ENCODE results near the gene SEMA3E. TPM values are rescaled to one million over a fixed set of nuclear protein-coding genes. Genes with fewer than 3 reads are reported as not detected.
A peak's percentile ranks its signal among the peaks of the same experiment; 100 is the strongest.

Gene SEMA3E
- total RNA-seq, 1 experiment from 2014 or later: 0.20 TPM

GRCh38 chr7:83469076-83469475 is 179.9 kb downstream of the SEMA3E start:
- DNase-seq: no peak
- H3K27ac Mint-ChIP-seq (ENCODE audit: unreplicated experiment): no peak overlapping the region
- POLR2A ChIA-PET: no interaction called here

GRCh38 chr7:83468251-83468739 is 180.6 kb downstream of the SEMA3E start:
- CTCF ChIA-PET: no interaction called here
- DNase-seq: peak; percentile 35 to 60
- no peak overlapping the region for H3K27ac Mint-ChIP-seq (ENCODE audit: unreplicated experiment)
- no peaks in the 10 kb centered on the region for H3K36me3 Mint-ChIP-seq (ENCODE audit: insufficient read depth, unreplicated experiment)
- Histone ChIP-seq H3K4me3 (ENCODE audit: low read depth, low read length) (no peak overlapping the region), H3K27me3 (replicated peaks; ENCODE audit: control insufficient read depth, insufficient read depth, low read length) (no peaks in the 10 kb centered on the region), H3K36me3 (ENCODE audit: control insufficient read depth, insufficient read depth, low read length) (no peaks in the 10 kb centered on the region), H3K9me3 (no peaks in the 10 kb centered on the region), H3K4me1 (no peaks in the 10 kb centered on the region)
- no peaks in the 10 kb centered on the region for H3K4me1 Mint-ChIP-seq (ENCODE audit: low read depth, unreplicated experiment)
- POLR2A ChIA-PET: no interaction called here
- intact Hi-C loops (cut with micrococcal nuclease; ENCODE audit: unreplicated experiment): no loop called here
- no peaks in the 10 kb centered on the region for H3K9me3 Mint-ChIP-seq (ENCODE audit: unreplicated experiment)
- BruUV-seq (replicated peaks): no TSS peak
- H3K27me3 Mint-ChIP-seq (ENCODE audit: insufficient read depth, unreplicated experiment): no peaks in the 10 kb centered on the region
- no peak overlapping the region for H3K4me3 Mint-ChIP-seq (ENCODE audit: unreplicated experiment)
- no peak for TF ChIP-seq CTCF (IDR thresholded peaks at IDR 0.05; ENCODE audit: insufficient read depth in 1 of 2, low read depth in 1 of 2, low read length in 1 of 2, severe bottlenecking in 1 of 2, unreplicated experiment in 1 of 2)

More at GRCh38 chr7:83469076-83469475, 179.9 kb downstream of the SEMA3E start:
- H3K4me1 Mint-ChIP-seq (ENCODE audit: low read depth, unreplicated experiment): no peaks in the 10 kb centered on the region
- intact Hi-C loops (cut with micrococcal nuclease; ENCODE audit: unreplicated experiment): no loop called here
- H3K27me3 Mint-ChIP-seq (ENCODE audit: insufficient read depth, unreplicated experiment): no peaks in the 10 kb centered on the region
- TF ChIP-seq CTCF (IDR thresholded peaks at IDR 0.05; ENCODE audit: insufficient read depth in 1 of 2, low read depth in 1 of 2, low read length in 1 of 2, severe bottlenecking in 1 of 2, unreplicated experiment in 1 of 2): no peak
- no peak overlapping the region for H3K4me3 Mint-ChIP-seq (ENCODE audit: unreplicated experiment)
- CTCF ChIA-PET: interaction anchor here (0.6 kb wide), 1 partner anchor 95 kb away, joined by 8 read pairs; no protein-coding TSS in a partner anchor
- BruUV-seq (replicated peaks): no TSS peak
- H3K9me3 ChIP-seq: no peaks in the 10 kb centered on the region
- no peaks in the 10 kb centered on the region for H3K4me1 ChIP-seq
- no peak overlapping the region for H3K4me3 ChIP-seq (ENCODE audit: low read depth, low read length)
- no peaks in the 10 kb centered on the region for H3K27me3 ChIP-seq (replicated peaks; ENCODE audit: control insufficient read depth, insufficient read depth, low read length)
- no peaks in the 10 kb centered on the region for H3K36me3 ChIP-seq (ENCODE audit: control insufficient read depth, insufficient read depth, low read length)
- H3K9me3 Mint-ChIP-seq (ENCODE audit: unreplicated experiment): no peaks in the 10 kb centered on the region
- no peaks in the 10 kb centered on the region for H3K36me3 Mint-ChIP-seq (ENCODE audit: insufficient read depth, unreplicated experiment)

GRCh38 chr7:83467493-83467892 is 181.4 kb downstream of the SEMA3E start:
- Histone ChIP-seq H3K36me3 (ENCODE audit: control insufficient read depth, insufficient read depth, low read length) (no peaks in the 10 kb centered on the region), H3K9me3 (no peaks in the 10 kb centered on the region), H3K4me1 (no peaks in the 10 kb centered on the region), H3K27me3 (replicated peaks; ENCODE audit: control insufficient read depth, insufficient read depth, low read length) (no peaks in the 10 kb centered on the region), H3K4me3 (ENCODE audit: low read depth, low read length) (no peak overlapping the region)
- POLR2A ChIA-PET: no interaction called here
- CTCF ChIA-PET: no interaction called here
- no peaks in the 10 kb centered on the region for H3K36me3 Mint-ChIP-seq (ENCODE audit: insufficient read depth, unreplicated experiment)
- no peak for TF ChIP-seq CTCF (IDR thresholded peaks at IDR 0.05; ENCODE audit: insufficient read depth in 1 of 2, low read depth in 1 of 2, low read length in 1 of 2, severe bottlenecking in 1 of 2, unreplicated experiment in 1 of 2)
- H3K27me3 Mint-ChIP-seq (ENCODE audit: insufficient read depth, unreplicated experiment): no peaks in the 10 kb centered on the region
- intact Hi-C loops (cut with micrococcal nuclease; ENCODE audit: unreplicated experiment): no loop called here
- no peak overlapping the region for H3K27ac Mint-ChIP-seq (ENCODE audit: unreplicated experiment)
- BruUV-seq (replicated peaks): no TSS peak
- H3K9me3 Mint-ChIP-seq (ENCODE audit: unreplicated experiment): no peaks in the 10 kb centered on the region
- no peaks in the 10 kb centered on the region for H3K4me1 Mint-ChIP-seq (ENCODE audit: low read depth, unreplicated experiment)
- no peak for DNase-seq
- H3K4me3 Mint-ChIP-seq (ENCODE audit: unreplicated experiment): no peak overlapping the region
